ENCODE measurements around the gene AKAP7.

Gene AKAP7

DNA sequence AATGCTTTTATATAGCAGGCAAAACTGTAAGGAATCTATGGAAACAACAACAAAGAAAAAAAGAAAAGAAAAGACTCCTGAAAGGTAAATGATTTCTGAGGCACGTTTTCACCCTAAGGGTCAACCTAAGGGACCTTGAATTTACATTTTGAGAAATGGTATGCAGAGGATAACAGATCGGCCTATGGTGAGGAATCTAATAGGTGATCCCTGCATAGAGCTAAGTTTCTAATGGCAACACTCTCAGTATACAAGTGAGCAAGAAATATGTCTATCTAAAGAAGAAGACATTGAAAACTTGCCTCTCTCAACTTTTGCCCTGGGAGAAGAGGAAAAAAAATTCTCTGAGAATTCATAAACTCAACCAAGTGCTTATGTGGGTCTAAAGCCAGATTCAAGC lies 18.9 kb upstream of the AKAP7 start:
- Histone ChIP-seq H3K27ac (ENCODE audit: low read length) (no peak overlapping the region), H3K9ac (ENCODE audit: low read length) (no peak overlapping the region), H3K9me3 (ENCODE audit: control insufficient read depth, low read depth, low read length) (peaks cover 4% of the 10 kb centered on the region), H3K27me3 (ENCODE audit: control insufficient read depth, insufficient read depth, low read length) (no peaks in the 10 kb centered on the region), H3K4me1 (ENCODE audit: control insufficient read depth, low read depth, low read length) (no peaks in the 10 kb centered on the region), H3K36me3 (ENCODE audit: control insufficient read depth, low read depth, low read length) (no peaks in the 10 kb centered on the region), H3K4me3 (ENCODE audit: low read length) (no peak overlapping the region)

DNA sequence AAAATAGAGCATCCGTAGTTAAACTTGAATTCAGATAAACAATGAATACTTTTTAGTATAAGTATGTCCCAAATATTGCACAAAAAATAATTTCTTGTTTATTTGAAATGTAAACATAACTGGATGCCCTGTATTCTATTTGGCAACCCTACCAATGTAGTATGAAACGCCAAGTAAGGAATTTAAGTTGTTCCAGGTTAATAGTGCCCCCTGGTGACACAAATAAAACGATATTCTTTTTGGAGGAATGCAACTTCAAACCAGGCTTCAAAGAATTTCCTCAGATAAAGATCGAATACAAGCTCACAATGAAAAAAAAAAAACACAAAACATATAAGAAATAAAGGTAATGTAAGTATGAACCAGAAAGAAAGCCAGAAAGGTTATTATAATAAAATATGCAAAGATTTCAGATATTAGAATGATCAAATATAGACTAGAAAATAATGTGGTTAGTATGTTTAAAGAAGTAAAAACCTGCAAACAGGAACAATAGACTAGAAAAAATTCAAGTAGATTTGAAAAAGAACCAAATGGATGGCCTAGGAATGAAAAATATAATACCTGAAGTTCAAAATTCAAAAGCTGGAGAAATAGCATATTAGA lies 18.4 kb upstream of the AKAP7 start:
- Histone ChIP-seq H3K9me3 (ENCODE audit: control insufficient read depth, low read depth, low read length) (peaks cover 4% of the 10 kb centered on the region), H3K4me3 (ENCODE audit: low read length) (no peak overlapping the region), H3K4me1 (ENCODE audit: control insufficient read depth, low read depth, low read length) (no peaks in the 10 kb centered on the region), H3K36me3 (ENCODE audit: control insufficient read depth, low read depth, low read length) (no peaks in the 10 kb centered on the region), H3K27ac (ENCODE audit: low read length) (no peak overlapping the region), H3K27me3 (ENCODE audit: control insufficient read depth, insufficient read depth, low read length) (no peaks in the 10 kb centered on the region), H3K9ac (ENCODE audit: low read length) (no peak overlapping the region)

- H3K9ac ChIP-seq (ENCODE audit: low read length): no peak overlapping the region
- no peak overlapping the region for H3K27ac ChIP-seq (ENCODE audit: low read length)
- peaks cover 4% of the 10 kb centered on the region for H3K9me3 ChIP-seq (ENCODE audit: control insufficient read depth, low read depth, low read length)
- no peaks in the 10 kb centered on the region for H3K36me3 ChIP-seq (ENCODE audit: control insufficient read depth, low read depth, low read length)
- no peaks in the 10 kb centered on the region for H3K4me1 ChIP-seq (ENCODE audit: control insufficient read depth, low read depth, low read length)
- H3K4me3 ChIP-seq (ENCODE audit: low read length): no peak overlapping the region
- H3K27me3 ChIP-seq (ENCODE audit: control insufficient read depth, insufficient read depth, low read length): no peaks in the 10 kb centered on the region
Observed at GRCh38 chr6:131117878-131118277, 17.4 kb upstream of the AKAP7 start.

DNA sequence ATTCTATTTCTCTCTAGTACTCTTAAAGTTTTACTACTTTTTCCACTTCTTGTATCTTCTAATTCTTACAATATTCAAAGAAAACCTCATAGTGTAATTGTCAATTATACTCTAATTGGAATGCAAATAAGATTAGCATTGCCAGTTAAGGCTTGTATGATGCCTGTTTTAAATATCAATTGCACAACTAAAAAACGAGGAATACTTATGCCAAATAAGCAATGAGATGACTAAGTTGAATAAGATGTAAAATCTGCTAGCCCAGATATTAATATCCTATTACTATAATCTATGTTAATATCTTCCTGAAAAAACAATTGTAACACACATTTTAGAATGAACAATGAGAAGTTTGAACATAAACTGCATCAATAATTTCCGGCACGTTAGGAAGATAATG lies 13.3 kb upstream of the AKAP7 start:
- Histone ChIP-seq H3K4me3 (ENCODE audit: low read length) (no peak overlapping the region), H3K27me3 (ENCODE audit: control insufficient read depth, insufficient read depth, low read length) (no peaks in the 10 kb centered on the region), H3K4me1 (ENCODE audit: control insufficient read depth, low read depth, low read length) (no peaks in the 10 kb centered on the region), H3K27ac (ENCODE audit: low read length) (no peak overlapping the region), H3K9ac (ENCODE audit: low read length) (no peak overlapping the region), H3K9me3 (ENCODE audit: control insufficient read depth, low read depth, low read length) (peaks cover 4% of the 10 kb centered on the region), H3K36me3 (ENCODE audit: control insufficient read depth, low read depth, low read length) (no peaks in the 10 kb centered on the region)

- Histone ChIP-seq H3K4me3 (ENCODE audit: low read length) (no peak overlapping the region), H3K4me1 (ENCODE audit: control insufficient read depth, low read depth, low read length) (no peaks in the 10 kb centered on the region), H3K9me3 (ENCODE audit: control insufficient read depth, low read depth, low read length) (no peaks in the 10 kb centered on the region), H3K27ac (ENCODE audit: low read length) (no peak overlapping the region), H3K36me3 (ENCODE audit: control insufficient read depth, low read depth, low read length) (no peaks in the 10 kb centered on the region), H3K9ac (ENCODE audit: low read length) (no peak overlapping the region), H3K27me3 (ENCODE audit: control insufficient read depth, insufficient read depth, low read length) (no peaks in the 10 kb centered on the region)
Observed at GRCh38 chr6:131122516-131122915, 12.8 kb upstream of the AKAP7 start.

GRCh38 chr6:131124336-131125071 lies 10.8 kb upstream of the AKAP7 start:
- Histone ChIP-seq H3K4me1 (ENCODE audit: control insufficient read depth, low read depth, low read length) (no peaks in the 10 kb centered on the region), H3K27me3 (ENCODE audit: control insufficient read depth, insufficient read depth, low read length) (no peaks in the 10 kb centered on the region), H3K4me3 (ENCODE audit: low read length) (no peak overlapping the region), H3K9me3 (ENCODE audit: control insufficient read depth, low read depth, low read length) (no peaks in the 10 kb centered on the region), H3K9ac (ENCODE audit: low read length) (no peak overlapping the region), H3K27ac (ENCODE audit: low read length) (no peak overlapping the region), H3K36me3 (ENCODE audit: control insufficient read depth, low read depth, low read length) (no peaks in the 10 kb centered on the region)

GRCh38 chr6:131125431-131125830 lies 9.8 kb upstream of the AKAP7 start:
- Histone ChIP-seq H3K27ac (ENCODE audit: low read length) (no peak overlapping the region), H3K4me1 (ENCODE audit: control insufficient read depth, low read depth, low read length) (no peaks in the 10 kb centered on the region), H3K9me3 (ENCODE audit: control insufficient read depth, low read depth, low read length) (no peaks in the 10 kb centered on the region), H3K27me3 (ENCODE audit: control insufficient read depth, insufficient read depth, low read length) (no peaks in the 10 kb centered on the region), H3K36me3 (ENCODE audit: control insufficient read depth, low read depth, low read length) (no peaks in the 10 kb centered on the region), H3K9ac (ENCODE audit: low read length) (no peak overlapping the region), H3K4me3 (ENCODE audit: low read length) (no peak overlapping the region)

DNA sequence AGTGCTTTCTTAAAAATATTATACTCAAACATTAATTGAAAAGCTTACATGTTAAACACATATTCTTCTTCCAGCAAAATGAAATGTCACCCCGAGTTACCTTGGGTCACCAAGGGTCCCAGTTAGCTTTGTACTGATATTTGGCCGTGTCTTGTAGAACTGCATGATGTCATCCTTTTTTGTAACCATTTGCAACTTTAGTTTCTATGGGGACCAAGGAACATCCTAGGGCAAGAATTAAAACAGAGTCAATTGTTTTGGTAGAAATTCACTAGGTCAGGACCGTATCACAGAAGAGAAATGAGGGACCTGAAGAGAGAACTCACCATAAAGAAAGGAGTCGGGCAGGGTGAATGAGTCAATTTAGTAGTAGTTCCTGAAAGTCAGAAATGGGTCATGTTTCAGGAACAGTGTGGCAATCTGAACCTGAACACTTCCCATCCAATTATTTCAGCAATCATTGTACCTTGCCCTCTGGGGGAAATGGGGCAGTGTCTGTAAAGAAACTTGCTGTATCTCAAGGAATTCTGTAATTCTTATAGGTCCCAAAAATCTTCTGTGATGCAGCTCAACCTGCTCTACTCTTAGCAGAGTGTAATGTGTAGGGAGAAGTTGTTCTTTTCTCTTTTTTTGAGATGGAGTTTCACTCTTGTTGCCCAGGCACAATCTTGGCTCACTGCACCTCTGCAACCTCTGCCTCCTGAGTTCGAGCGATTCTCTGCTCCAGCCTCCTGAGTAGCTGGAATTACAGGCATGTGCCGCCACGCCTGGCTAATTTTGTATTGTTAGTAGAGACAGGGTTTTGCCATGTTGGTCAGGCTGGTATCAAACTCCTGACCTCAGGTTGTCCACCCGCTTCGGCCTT lies 5.3 kb upstream of the AKAP7 start:
- H3K36me3 ChIP-seq (ENCODE audit: control insufficient read depth, low read depth, low read length): no peaks in the 10 kb centered on the region
- H3K4me1 ChIP-seq (ENCODE audit: control insufficient read depth, low read depth, low read length): no peaks in the 10 kb centered on the region
- H3K9me3 ChIP-seq (ENCODE audit: control insufficient read depth, low read depth, low read length): no peaks in the 10 kb centered on the region
- no peak overlapping the region for H3K27ac ChIP-seq (ENCODE audit: low read length)
- H3K27me3 ChIP-seq (ENCODE audit: control insufficient read depth, insufficient read depth, low read length): no peaks in the 10 kb centered on the region
- no peak overlapping the region for H3K4me3 ChIP-seq (ENCODE audit: low read length)
- H3K9ac ChIP-seq (ENCODE audit: low read length): no peak overlapping the region

GRCh38 chr6:131130554-131130940 lies 4.7 kb upstream of the AKAP7 start:
- no peaks in the 10 kb centered on the region for H3K27me3 ChIP-seq (ENCODE audit: control insufficient read depth, insufficient read depth, low read length)
- no peaks in the 10 kb centered on the region for H3K36me3 ChIP-seq (ENCODE audit: control insufficient read depth, low read depth, low read length)
- no peak overlapping the region for H3K27ac ChIP-seq (ENCODE audit: low read length)
- H3K9me3 ChIP-seq (ENCODE audit: control insufficient read depth, low read depth, low read length): no peaks in the 10 kb centered on the region
- H3K9ac ChIP-seq (ENCODE audit: low read length): no peak overlapping the region
- no peak overlapping the region for H3K4me3 ChIP-seq (ENCODE audit: low read length)
- no peaks in the 10 kb centered on the region for H3K4me1 ChIP-seq (ENCODE audit: control insufficient read depth, low read depth, low read length)

GRCh38 chr6:131132360-131132759 lies 2.9 kb upstream of the AKAP7 start:
- H3K4me1 ChIP-seq (ENCODE audit: control insufficient read depth, low read depth, low read length): no peaks in the 10 kb centered on the region
- no peaks in the 10 kb centered on the region for H3K9me3 ChIP-seq (ENCODE audit: control insufficient read depth, low read depth, low read length)
- H3K36me3 ChIP-seq (ENCODE audit: control insufficient read depth, low read depth, low read length): no peaks in the 10 kb centered on the region
- H3K27ac ChIP-seq (ENCODE audit: low read length): no peak overlapping the region
- H3K4me3 ChIP-seq (ENCODE audit: low read length): no peak overlapping the region
- peaks cover 13% of the 10 kb centered on the region for H3K27me3 ChIP-seq (ENCODE audit: control insufficient read depth, insufficient read depth, low read length)
- H3K9ac ChIP-seq (ENCODE audit: low read length): no peak overlapping the region

GRCh38 chr6:131134220-131134979 lies 867 bp upstream of the AKAP7 start:
- Histone ChIP-seq H3K9me3 (ENCODE audit: control insufficient read depth, low read depth, low read length) (no peaks in the 10 kb centered on the region), H3K9ac (ENCODE audit: low read length) (peak overlapping the region; percentile 76), H3K4me1 (ENCODE audit: control insufficient read depth, low read depth, low read length) (no peaks in the 10 kb centered on the region), H3K27ac (ENCODE audit: low read length) (no peak overlapping the region), H3K36me3 (ENCODE audit: control insufficient read depth, low read depth, low read length) (no peaks in the 10 kb centered on the region), H3K4me3 (ENCODE audit: low read length) (peak overlapping the region; percentile 67), H3K27me3 (ENCODE audit: control insufficient read depth, insufficient read depth, low read length) (peaks cover 13% of the 10 kb centered on the region)
